Uterus (tissue), 4 donors: ENCODE results near the gene QRSL1. TPM values are rescaled to one million over a fixed set of nuclear protein-coding genes. Genes with fewer than 3 reads are reported as not detected.
"Not testable (repeated sequence)": the region's sequence is repeated elsewhere in the genome, so short reads cannot be mapped to it uniquely, and the experiment has no call there.

ENCODE experiments used
- DNase-seq, 2 donors: peaks; one replicate each; pipeline ENCODE4 v3.0.0-alpha.2; 2019 to 2020
- H3K27ac ChIP-seq, 2 donors: fragments of 200-600 bp; sonication (generic); 1 replicate in 1 of 2; 2 replicates in 1 of 2; pipeline ENCODE4 v1.5.1; 2016 to 2018
- H3K27me3 ChIP-seq, 2 donors: fragments of 200-600 bp; sonication (generic); one replicate each; pipeline ENCODE4 v1.5.1; 2018 to 2019; ENCODE audit warnings: control low read depth in 1 of 2
- H3K36me3 ChIP-seq, 2 donors: fragments of 200-600 bp; sonication (generic); one replicate each; pipeline ENCODE4 v1.5.1; 2019; ENCODE audit warnings: control low read depth in 1 of 2
- H3K4me1 ChIP-seq, 2 donors: fragments of 200-600 bp; sonication (generic); one replicate each; pipeline ENCODE4 v1.5.1; 2018 to 2019; ENCODE audit warnings: control low read depth in 1 of 2
- H3K4me3 ChIP-seq, 2 donors: fragments of 200-600 bp; sonication (generic); 1 replicate in 1 of 2; 2 replicates in 1 of 2; pipeline ENCODE4 v1.5.1; 2018 to 2019; ENCODE audit warnings: mild to moderate bottlenecking in 1 of 2
- H3K9me3 ChIP-seq, 2 donors: fragments of 200-600 bp; sonication (generic); one replicate each; pipeline ENCODE4 v1.5.1; 2019; ENCODE audit warnings: control low read depth in 1 of 2
- CTCF ChIP-seq, 4 experiments: fragments of 200-600 bp in 2 of 4; fragments of 450-650 bp in 2 of 4; sonication (generic) in 2 of 4; IDR thresholded peaks; one replicate each; pipeline ENCODE4 v1.5.1; 2016 to 2019; ENCODE audit warnings: antibody characterized with exemption in 4 of 4, mild to moderate bottlenecking in 2 of 4, moderate library complexity in 1 of 4
- POLR2A ChIP-seq, 2 donors: fragments of 450-650 bp; IDR thresholded peaks; one replicate each; pipeline ENCODE4 v1.6.1; 2016; ENCODE audit warnings: antibody characterized with exemption in 2 of 2, mild to moderate bottlenecking in 1 of 2, moderate library complexity in 1 of 2
- intact Hi-C: fragments of 100-400 bp; cut with DNase I; formaldehyde crosslinking; loops from one replicate; pipeline ENCODE4 v1.15.1; 2023; ENCODE audit warnings: low total_unique reads
- total RNA-seq, 4 donors: library from RNA; depleted of rRNA in 3 of 4; stranded (reverse); fragments of >200 nt in 3 of 4; gene quantifications; one replicate each; pipeline versions ENCODE4 v1.1.0 to v1.2.4, GENCODE V29; 2014 to 2023
- donor health status: DM: yes; HTN: yes; CAD: no.

Gene QRSL1
- total RNA-seq, 4 donors from 2014 or later = 10.9 to 22.0 (median 13.3) TPM

- Histone ChIP-seq H3K27ac (no peak overlapping the region), H3K4me3 (no peak overlapping the region)
Observed at GRCh38 chr6:106623039-106623438, 6.3 kb upstream of the QRSL1 start.

GRCh38 chr6:106626485-106626884 is 2.9 kb upstream of the QRSL1 start:
- Histone ChIP-seq H3K36me3 (no peaks in the 10 kb centered on the region), H3K27ac (no peak overlapping the region), H3K9me3 (no peaks in the 10 kb centered on the region), H3K4me3 (no peak overlapping the region), H3K4me1 (no peaks in the 10 kb centered on the region), H3K27me3 (no peaks in the 10 kb centered on the region)
- intact Hi-C loops = no loop called here
- DNase-seq = no peak
- TF ChIP-seq POLR2A (IDR thresholded peaks at IDR 0.05) = no peak
- TF ChIP-seq CTCF (IDR thresholded peaks at IDR 0.05) = no peak

More at GRCh38 chr6:106623039-106623438, 6.3 kb upstream of the QRSL1 start:
- Histone ChIP-seq H3K27me3 (no peaks in the 10 kb centered on the region), H3K4me1 (no peaks in the 10 kb centered on the region), H3K9me3 (no peaks in the 10 kb centered on the region), H3K36me3 (no peaks in the 10 kb centered on the region)
- no peak for DNase-seq
- no peak for TF ChIP-seq CTCF (IDR thresholded peaks at IDR 0.05)
- TF ChIP-seq POLR2A (IDR thresholded peaks at IDR 0.05) = no peak
- intact Hi-C loops = no loop called here

GRCh38 chr6:106627760-106628159 is 1.6 kb upstream of the QRSL1 start:
- H3K4me3 ChIP-seq, H3K4me1 ChIP-seq, DNase-seq, intact Hi-C loops, H3K36me3 ChIP-seq, H3K27me3 ChIP-seq, H3K9me3 ChIP-seq, H3K27ac ChIP-seq: not testable (repeated sequence)

- no peak for DNase-seq
- Histone ChIP-seq H3K27ac (peak overlapping the region; percentile 66 to 73), H3K36me3 (no peaks in the 10 kb centered on the region), H3K9me3 (no peaks in the 10 kb centered on the region), H3K4me1 (no peaks in the 10 kb centered on the region), H3K27me3 (no peaks in the 10 kb centered on the region), H3K4me3 (peak overlapping the region; percentile 72 to 82)
- intact Hi-C loops = no loop called here
- TF ChIP-seq CTCF (IDR thresholded peaks at IDR 0.05) (no peak), POLR2A (IDR thresholded peaks at IDR 0.05) (no peak)
Observed at GRCh38 chr6:106628658-106629102, 698 bp upstream of the QRSL1 start.

- DNase-seq = no peak
- intact Hi-C loops = no loop called here
- Histone ChIP-seq H3K4me1 (no peaks in the 10 kb centered on the region), H3K27ac (peak overlapping the region; percentile 66 to 73), H3K27me3 (no peaks in the 10 kb centered on the region), H3K36me3 (no peaks in the 10 kb centered on the region), H3K4me3 (peak overlapping the region; percentile 72 to 82), H3K9me3 (no peaks in the 10 kb centered on the region)
- TF ChIP-seq POLR2A (IDR thresholded peaks at IDR 0.05) (no peak), CTCF (IDR thresholded peaks at IDR 0.05) (no peak)
Observed at GRCh38 chr6:106629859-106630163, 433 bp downstream of the QRSL1 start.

- Histone ChIP-seq H3K4me1 (no peaks in the 10 kb centered on the region), H3K36me3 (no peaks in the 10 kb centered on the region), H3K27ac (no peak overlapping the region), H3K4me3 (peak overlapping the region in 1 of 2 donors; percentile 82), H3K9me3 (no peaks in the 10 kb centered on the region), H3K27me3 (no peaks in the 10 kb centered on the region)
- TF ChIP-seq CTCF (IDR thresholded peaks at IDR 0.05) (no peak), POLR2A (IDR thresholded peaks at IDR 0.05) (no peak)
- DNase-seq = no peak
- intact Hi-C loops = no loop called here
Observed at GRCh38 chr6:106630366-106630765, 988 bp downstream of the QRSL1 start.
